Neural progenitor cell (in vitro differentiated cells): ENCODE data around the gene ZNF800.

ENCODE experiments used
- CTCF ChIP-seq: fragments of 200-600 bp; sonication (generic); IDR thresholded peaks from 2 replicates; pipeline ENCODE4 v1.5.1; 2017; ENCODE audit warnings: antibody characterized with exemption, mild to moderate bottlenecking
- EZH2 ChIP-seq: fragments of 200-600 bp; sonication (generic); IDR thresholded peaks from 2 replicates; pipeline ENCODE4 v1.6.1; 2017; ENCODE audit warnings: antibody characterized with exemption, mild to moderate bottlenecking, moderate library complexity
- EZH2phosphoT487 ChIP-seq: fragments of 200-600 bp; sonication (generic); IDR thresholded peaks from 2 replicates; pipeline ENCODE4 v1.6.1; 2017; ENCODE audit warnings: antibody characterized with exemption

- TF ChIP-seq CTCF (no peak), EZH2 (no peak), EZH2phosphoT487 (no peak)
These were observed 14.0 kb downstream of the ZNF800 start for GRCh38 chr7:127378537-127378936.
